Measurements from ENCODE around the gene DUSP9. TPM values are rescaled to one million over a fixed set of nuclear protein-coding genes. Genes with fewer than 3 reads are reported as not detected.
"Not testable (repeated sequence)": the region's sequence is repeated elsewhere in the genome, so short reads cannot be mapped to it uniquely, and the experiment has no call there.

Gene DUSP9
- total RNA-seq, 1 experiment from 2014 or later: 14.2 TPM

DNA sequence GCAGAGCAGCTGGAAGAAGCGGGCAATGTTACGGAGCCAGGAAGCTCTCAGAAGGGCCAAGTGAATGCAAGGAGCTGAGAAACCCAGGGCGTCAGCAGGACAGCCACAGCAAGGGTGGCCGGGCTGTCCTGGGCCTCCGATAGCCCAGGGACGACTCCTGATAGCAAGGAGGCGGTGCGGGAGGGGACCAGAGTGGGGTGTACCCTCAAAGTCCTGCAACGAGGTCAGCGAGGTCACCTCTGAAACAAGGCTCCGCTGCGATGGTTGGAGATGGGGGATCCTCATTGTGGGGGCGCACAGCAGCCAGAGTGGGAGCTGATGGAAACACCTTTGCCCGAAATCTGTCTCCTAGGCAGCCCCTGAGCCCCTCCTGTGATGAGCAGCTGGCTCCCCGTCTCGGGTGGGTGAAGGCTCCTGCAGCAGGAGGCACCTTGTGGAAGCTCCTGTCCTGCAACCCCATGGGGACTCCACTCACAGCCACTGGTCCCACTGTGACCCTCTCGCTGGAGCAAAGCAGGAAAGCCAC is 43.8 kb upstream of the DUSP9 start:
- no peak overlapping the region for H3K27ac ChIP-seq (ENCODE audit: low read depth, low read length)
- no peaks in the 10 kb centered on the region for H3K9me3 ChIP-seq (ENCODE audit: control insufficient read depth in 1 of 2, insufficient read depth in 1 of 2, low read depth in 1 of 2, low read length in 2 of 2)
- intact Hi-C loops (cut with micrococcal nuclease): no loop called here
- ATAC-seq: no peak
- ChIA-PET CTCF (no interaction called here), RAD21 (ENCODE audit: low non-redundant PET in 1 of 2, low total read pairs in 2 of 2, uncharacterized antibody in 2 of 2, unreplicated experiment in 2 of 2) (no interaction called here), POLR2A (no interaction called here)
- DNase-seq (ENCODE audit: low read depth, low spot score): no peak
- no peaks in the 10 kb centered on the region for H3K36me3 ChIP-seq (ENCODE audit: control insufficient read depth in 1 of 2, insufficient read depth in 2 of 2, low read length in 2 of 2)
- no peak overlapping the region for H3K4me2 ChIP-seq (ENCODE audit: low read length)
- no peak overlapping the region for H3K4me3 ChIP-seq (replicated peaks in 1 of 2; ENCODE audit: low read depth in 1 of 2, low read length in 2 of 2)
- no peaks in the 10 kb centered on the region for H4K20me1 ChIP-seq (ENCODE audit: insufficient read depth)
- BruUV-seq (replicated peaks): no TSS peak
- no peaks in the 10 kb centered on the region for H3K9me2 ChIP-seq (ENCODE audit: insufficient read depth)
- H3K79me2 ChIP-seq (ENCODE audit: insufficient read depth, low read length): peaks cover 3% of the 10 kb centered on the region; the same call in 1 of the 2 replicates
- H3K4me1 ChIP-seq (ENCODE audit: control insufficient read depth in 1 of 2, insufficient read depth in 2 of 2, low read length in 2 of 2): peaks cover 0 to 5% of the 10 kb centered on the region in 2 experiments; a peak in 1 of 4 replicates
- TF ChIP-seq SP1 (IDR thresholded peaks at IDR 0.05; ENCODE audit: low read depth): no peak
- no peak for TF ChIP-seq SIN3A (IDR thresholded peaks at IDR 0.05; ENCODE audit: low read depth)
- TF ChIP-seq EGR1 (IDR thresholded peaks at IDR 0.05; ENCODE audit: low read depth): no peak
- no peak overlapping the region for H3K9ac ChIP-seq (ENCODE audit: low read length)
- H2AFZ ChIP-seq (ENCODE audit: low read depth, low read length, poor library complexity, severe bottlenecking): no peak overlapping the region
- no peaks in the 10 kb centered on the region for H3K27me3 ChIP-seq (ENCODE audit: insufficient read depth, low read length)

DNA sequence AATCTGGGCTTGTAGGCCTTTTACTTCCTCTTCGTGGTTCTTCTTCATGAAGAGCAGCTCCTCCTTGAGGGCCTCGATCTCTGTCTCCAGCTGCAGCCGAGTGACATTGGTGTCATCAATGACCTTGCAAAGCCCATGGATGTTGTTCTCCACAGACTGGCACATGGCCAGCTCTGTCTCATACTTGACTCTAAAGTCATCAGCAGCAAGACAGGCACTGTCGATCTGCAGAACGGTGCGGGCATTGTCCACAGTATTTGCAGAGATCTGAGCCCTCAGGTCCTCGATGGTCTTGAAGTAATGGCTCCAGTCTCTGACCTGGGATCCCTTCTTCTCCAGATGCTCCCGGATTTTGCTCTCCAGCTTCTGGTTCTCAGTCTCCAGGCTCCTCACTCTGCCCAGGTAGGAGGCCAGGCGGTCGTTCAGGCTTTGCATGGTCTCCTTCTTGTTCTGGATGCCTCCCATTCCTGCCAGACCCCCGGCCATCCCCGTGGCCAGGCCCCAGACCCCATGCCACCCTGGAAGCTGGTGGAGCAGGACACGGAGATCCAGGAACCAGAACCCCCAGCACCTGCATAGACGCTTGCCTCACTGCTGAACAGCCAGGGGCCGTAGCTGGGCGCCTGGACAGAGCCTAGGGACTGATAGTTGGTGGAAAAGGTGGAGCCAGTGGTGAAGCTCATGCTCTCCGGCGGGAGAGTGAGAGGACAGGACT is 42.2 kb upstream of the DUSP9 start:
- intact Hi-C loops (cut with micrococcal nuclease); DNase-seq (ENCODE audit: low read depth, low spot score); ATAC-seq: not testable (repeated sequence)

More for the DNA sequence above, 42.2 kb upstream of the DUSP9 start:
- H3K27me3 ChIP-seq (ENCODE audit: insufficient read depth, low read length); BruUV-seq (replicated peaks); H4K20me1 ChIP-seq (ENCODE audit: insufficient read depth); H3K9ac ChIP-seq (ENCODE audit: low read length); RAD21 ChIA-PET (ENCODE audit: low non-redundant PET in 1 of 2, low total read pairs in 2 of 2, uncharacterized antibody in 2 of 2, unreplicated experiment in 2 of 2); H3K9me2 ChIP-seq (ENCODE audit: insufficient read depth); CTCF ChIA-PET; H3K4me1 ChIP-seq (ENCODE audit: control insufficient read depth in 1 of 2, insufficient read depth in 2 of 2, low read length in 2 of 2); H2AFZ ChIP-seq (ENCODE audit: low read depth, low read length, poor library complexity, severe bottlenecking); POLR2A ChIA-PET; H3K36me3 ChIP-seq (ENCODE audit: control insufficient read depth in 1 of 2, insufficient read depth in 2 of 2, low read length in 2 of 2); H3K4me3 ChIP-seq (replicated peaks in 1 of 2; ENCODE audit: low read depth in 1 of 2, low read length in 2 of 2); H3K79me2 ChIP-seq (ENCODE audit: insufficient read depth, low read length); H3K27ac ChIP-seq (ENCODE audit: low read depth, low read length); H3K4me2 ChIP-seq (ENCODE audit: low read length); H3K9me3 ChIP-seq (ENCODE audit: control insufficient read depth in 1 of 2, insufficient read depth in 1 of 2, low read depth in 1 of 2, low read length in 2 of 2): not testable (repeated sequence)

Measured in HCT116 (cell line).